DMS114 treated with DMSO at 0.1 percent for 48 hours (cell line): Measurements from ENCODE around the gene PLXNB3.
"Not testable (repeated sequence)": the region's sequence is repeated elsewhere in the genome, so short reads cannot be mapped to it uniquely, and the experiment has no call there.

Experiments used
- DNase-seq: peaks from one replicate; lab custom pipeline; 2025; ENCODE audit not compliant: unreplicated experiment; lab: John Stamatoyannopoulos, UW

The PLXNB3 gene

GRCh38 chrX:153763989-153764755 is at the start of gene PLXNB3:
TSS of gene PLXNB3 (plus strand) at chrX:153764249. CDS start at chrX:153765536, 1,287 bp downstream.
- peak; percentile 5 for DNase-seq

GRCh38 chrX:153714256-153714655 is 49.8 kb upstream of the PLXNB3 start:
- no peak for DNase-seq

GRCh38 chrX:153717445-153717844 is 46.6 kb upstream of the PLXNB3 start:
- DNase-seq: no peak

GRCh38 chrX:153719238-153719637 is 44.8 kb upstream of the PLXNB3 start:
- no peak for DNase-seq

GRCh38 chrX:153719701-153720100 is 44.3 kb upstream of the PLXNB3 start:
- no peak for DNase-seq

GRCh38 chrX:153722704-153723350 is 41.2 kb upstream of the PLXNB3 start:
- no peak for DNase-seq

GRCh38 chrX:153723351-153724251 is 40.4 kb upstream of the PLXNB3 start:
- no peak for DNase-seq

GRCh38 chrX:153724252-153725038 is 39.6 kb upstream of the PLXNB3 start, which contains the start of the genes ABCD1 and BCAP31:
TSS of gene ABCD1 (plus strand) at chrX:153724856. CDS start at chrX:153725267, 411 bp downstream.
TSS of gene BCAP31 (minus strand) at chrX:153724387. CDS start at chrX:153723244, 1,143 bp downstream.
- DNase-seq: peak; percentile 40

- DNase-seq: no peak
Observed at GRCh38 chrX:153725039-153725831, 38.8 kb upstream of the PLXNB3 start.

- no peak for DNase-seq
Observed at GRCh38 chrX:153725832-153726285, 38.2 kb upstream of the PLXNB3 start.

- DNase-seq: no peak
Observed at GRCh38 chrX:153726286-153727122, 37.5 kb upstream of the PLXNB3 start.

- DNase-seq: no peak
Observed at GRCh38 chrX:153727123-153727931, 36.7 kb upstream of the PLXNB3 start.

- DNase-seq: no peak
Observed at GRCh38 chrX:153728095-153728494, 36.0 kb upstream of the PLXNB3 start.

- no peak for DNase-seq
Observed at GRCh38 chrX:153728951-153729631, 35.0 kb upstream of the PLXNB3 start.

GRCh38 chrX:153730115-153730514 is 33.9 kb upstream of the PLXNB3 start:
- not testable (repeated sequence) for DNase-seq

- DNase-seq: no peak
Observed at GRCh38 chrX:153731117-153731844, 32.8 kb upstream of the PLXNB3 start.

- no peak for DNase-seq
Observed at GRCh38 chrX:153731845-153732215, 32.2 kb upstream of the PLXNB3 start.
